Testis (tissue), 2 donors: Measurements from ENCODE around the gene MYOM1.

Experiments
- POLR2A ChIP-seq: fragments of 450-650 bp; IDR thresholded peaks from one replicate; pipeline ENCODE4 v1.6.1; 2017; ENCODE audit warnings: antibody characterized with exemption, mild to moderate bottlenecking, moderate library complexity
- TF ChIP-seq, protein P1 (sequence below), 3 experiments: fragments of 450-650 bp in 2 of 3; fragments of 200-600 bp in 1 of 3; sonication (generic) in 1 of 3; IDR thresholded peaks; one replicate each; pipeline ENCODE4 v1.5.1; 2016 to 2019; ENCODE audit warnings: antibody characterized with exemption in 3 of 3, mild to moderate bottlenecking in 2 of 3, moderate library complexity in 1 of 3

DNA sequence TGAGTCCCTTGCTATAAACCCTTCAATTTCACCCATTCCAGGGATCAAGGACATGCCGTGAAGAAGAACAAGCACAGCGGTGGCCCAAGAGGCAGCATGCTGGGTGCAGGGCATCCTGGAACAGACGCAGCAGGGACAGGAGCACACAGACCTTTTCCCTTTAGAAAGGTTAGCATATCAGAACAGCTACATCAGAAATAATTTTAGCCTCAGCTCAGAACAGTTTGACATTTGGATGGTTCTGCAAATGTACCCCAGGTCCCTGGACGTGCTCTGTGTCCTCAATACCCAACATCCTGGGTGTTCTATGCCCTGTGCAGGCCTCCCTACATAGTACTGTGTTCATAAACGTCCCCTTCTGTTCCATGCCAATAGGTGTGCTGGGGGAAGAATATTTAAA lies 80.4 kb downstream of the MYOM1 start:
- TF ChIP-seq, protein P1, sequence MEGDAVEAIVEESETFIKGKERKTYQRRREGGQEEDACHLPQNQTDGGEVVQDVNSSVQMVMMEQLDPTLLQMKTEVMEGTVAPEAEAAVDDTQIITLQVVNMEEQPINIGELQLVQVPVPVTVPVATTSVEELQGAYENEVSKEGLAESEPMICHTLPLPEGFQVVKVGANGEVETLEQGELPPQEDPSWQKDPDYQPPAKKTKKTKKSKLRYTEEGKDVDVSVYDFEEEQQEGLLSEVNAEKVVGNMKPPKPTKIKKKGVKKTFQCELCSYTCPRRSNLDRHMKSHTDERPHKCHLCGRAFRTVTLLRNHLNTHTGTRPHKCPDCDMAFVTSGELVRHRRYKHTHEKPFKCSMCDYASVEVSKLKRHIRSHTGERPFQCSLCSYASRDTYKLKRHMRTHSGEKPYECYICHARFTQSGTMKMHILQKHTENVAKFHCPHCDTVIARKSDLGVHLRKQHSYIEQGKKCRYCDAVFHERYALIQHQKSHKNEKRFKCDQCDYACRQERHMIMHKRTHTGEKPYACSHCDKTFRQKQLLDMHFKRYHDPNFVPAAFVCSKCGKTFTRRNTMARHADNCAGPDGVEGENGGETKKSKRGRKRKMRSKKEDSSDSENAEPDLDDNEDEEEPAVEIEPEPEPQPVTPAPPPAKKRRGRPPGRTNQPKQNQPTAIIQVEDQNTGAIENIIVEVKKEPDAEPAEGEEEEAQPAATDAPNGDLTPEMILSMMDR (IDR thresholded peaks at IDR 0.05): no peak
- no peak for TF ChIP-seq POLR2A
